Esophagus mucosa (tissue), 1 donor: ENCODE data around the gene RCC1. TPM values are rescaled to one million over a fixed set of nuclear protein-coding genes. Genes with fewer than 3 reads are reported as not detected.
"Not testable (repeated sequence)": the region's sequence is repeated elsewhere in the genome, so short reads cannot be mapped to it uniquely, and the experiment has no call there.

ENCODE experiments used
- ATAC-seq: fragments of 200-7000 bp; cut with Tn5 transposase; one replicate; pipeline ENCODE4 v1.9.1; 2020
- total RNA-seq: library from RNA; stranded (reverse); gene quantifications from one replicate; pipeline ENCODE4 v1.2.4, GENCODE V29; 2023
- donor health status: DM: yes; HTN: yes; CAD: no.

RCC1 gene, protein sequence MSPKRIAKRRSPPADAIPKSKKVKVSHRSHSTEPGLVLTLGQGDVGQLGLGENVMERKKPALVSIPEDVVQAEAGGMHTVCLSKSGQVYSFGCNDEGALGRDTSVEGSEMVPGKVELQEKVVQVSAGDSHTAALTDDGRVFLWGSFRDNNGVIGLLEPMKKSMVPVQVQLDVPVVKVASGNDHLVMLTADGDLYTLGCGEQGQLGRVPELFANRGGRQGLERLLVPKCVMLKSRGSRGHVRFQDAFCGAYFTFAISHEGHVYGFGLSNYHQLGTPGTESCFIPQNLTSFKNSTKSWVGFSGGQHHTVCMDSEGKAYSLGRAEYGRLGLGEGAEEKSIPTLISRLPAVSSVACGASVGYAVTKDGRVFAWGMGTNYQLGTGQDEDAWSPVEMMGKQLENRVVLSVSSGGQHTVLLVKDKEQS
- 33.3 TPM for total RNA-seq

- peak; percentile 90 for ATAC-seq
These were observed at the start of gene RCC1 for GRCh38 chr1:28505406-28506187. Gene RCC1, plus strand, starts transcription at chr1:28506043. Its CDS starts 23,824 bp downstream, at chr1:28529867.

- peak; percentile 27 for ATAC-seq
These were observed 49.8 kb upstream of the RCC1 start for GRCh38 chr1:28456078-28456477.

- no peak for ATAC-seq
These were observed 48.2 kb upstream of the RCC1 start for GRCh38 chr1:28457678-28458077.

DNA sequence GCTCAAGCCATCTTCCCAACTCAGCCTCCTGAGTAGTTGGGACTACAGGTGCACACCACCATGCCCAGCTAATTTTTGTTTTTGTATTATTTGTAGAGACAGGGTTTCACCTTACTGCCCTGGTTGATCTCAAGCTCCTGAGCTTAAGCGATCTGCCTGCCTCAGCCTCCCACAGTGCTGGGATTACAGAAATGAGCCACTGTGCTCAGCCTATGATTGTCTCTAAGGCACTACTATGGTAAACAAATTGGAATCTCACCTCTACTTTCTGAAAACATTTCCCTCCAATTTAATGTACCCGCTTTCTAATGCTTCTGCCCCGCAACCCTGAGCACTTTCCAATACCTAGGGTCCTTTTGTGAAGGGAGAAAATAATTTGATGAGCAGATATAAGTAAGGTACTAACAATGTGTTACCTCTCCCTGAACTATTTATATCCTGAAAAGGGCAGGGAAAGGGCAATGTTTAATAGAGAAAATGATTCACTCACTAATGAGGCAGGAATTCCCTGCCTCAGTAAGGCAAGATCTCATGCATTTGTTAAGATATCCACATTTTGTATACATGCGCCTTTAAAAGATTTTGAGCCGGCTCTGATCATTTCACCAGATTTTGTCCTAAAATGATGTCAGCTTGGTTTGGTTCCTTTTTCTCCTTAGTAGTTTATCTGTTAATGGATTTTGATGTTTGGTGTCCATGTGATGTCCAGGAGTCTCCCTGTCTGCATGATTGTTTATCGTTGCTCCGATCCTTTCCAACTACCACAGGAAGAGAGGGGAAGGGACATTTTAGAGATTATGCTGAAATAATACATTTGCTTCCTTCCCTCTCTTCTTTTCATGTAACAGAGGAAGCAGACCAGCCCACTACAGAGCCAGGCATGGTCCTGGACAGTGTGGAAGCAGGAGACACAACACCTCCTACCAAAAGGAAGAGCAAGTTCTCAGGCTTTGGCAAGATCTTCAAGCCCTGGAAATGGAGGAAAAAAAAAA is 47.3 kb upstream of the RCC1 start:
- peak; percentile 34 for ATAC-seq

- no peak for ATAC-seq
These were observed 39.5 kb upstream of the RCC1 start for GRCh38 chr1:28466226-28466778.

DNA sequence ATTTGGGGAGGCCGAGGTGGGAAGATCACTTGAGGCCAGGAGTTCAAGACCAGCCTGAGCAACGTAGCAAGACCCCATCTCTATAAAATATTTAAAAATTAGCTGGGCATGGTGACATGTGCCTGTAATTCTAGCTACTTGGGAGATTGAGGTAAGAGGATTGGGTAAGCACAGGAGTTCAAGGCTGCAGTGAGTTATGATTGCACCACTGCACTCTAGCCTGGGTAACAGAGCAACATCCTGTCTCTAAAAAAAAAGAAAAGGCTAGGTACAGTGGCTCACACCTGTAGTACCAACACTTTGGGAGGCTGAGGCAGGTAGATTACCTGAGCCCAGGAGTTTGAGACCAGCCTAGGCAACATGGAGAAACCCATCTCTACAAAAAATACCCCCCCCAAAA is 35.7 kb upstream of the RCC1 start:
- ATAC-seq = no peak

GRCh38 chr1:28479497-28479896 is 26.3 kb upstream of the RCC1 start:
- ATAC-seq = not testable (repeated sequence)

GRCh38 chr1:28480308-28480707 is 25.5 kb upstream of the RCC1 start:
- ATAC-seq = no peak

DNA sequence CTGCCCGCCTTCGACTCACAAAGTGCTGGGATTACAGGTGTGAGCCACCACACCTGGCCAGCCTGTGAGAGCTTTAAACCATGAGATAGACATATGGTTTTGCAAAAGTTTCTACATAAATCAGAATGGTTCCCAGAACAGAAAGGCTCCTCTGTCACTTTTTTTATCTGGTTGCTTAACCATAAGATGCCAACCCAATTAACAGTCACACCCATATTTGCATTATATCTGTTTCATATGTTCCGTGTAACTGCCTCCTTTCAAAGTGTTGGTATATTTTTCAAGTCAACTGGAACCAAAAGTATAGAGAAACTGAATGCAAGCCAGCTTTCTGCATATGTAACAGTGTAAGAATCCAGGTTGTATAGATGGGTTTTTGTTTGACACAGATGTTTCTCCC is 23.7 kb upstream of the RCC1 start:
- ATAC-seq = peak; percentile 50

- ATAC-seq = peak; percentile 74
These were observed 23.1 kb upstream of the RCC1 start for GRCh38 chr1:28482702-28483101.

GRCh38 chr1:28494737-28495136 is 11.1 kb upstream of the RCC1 start:
- ATAC-seq = no peak

DNA sequence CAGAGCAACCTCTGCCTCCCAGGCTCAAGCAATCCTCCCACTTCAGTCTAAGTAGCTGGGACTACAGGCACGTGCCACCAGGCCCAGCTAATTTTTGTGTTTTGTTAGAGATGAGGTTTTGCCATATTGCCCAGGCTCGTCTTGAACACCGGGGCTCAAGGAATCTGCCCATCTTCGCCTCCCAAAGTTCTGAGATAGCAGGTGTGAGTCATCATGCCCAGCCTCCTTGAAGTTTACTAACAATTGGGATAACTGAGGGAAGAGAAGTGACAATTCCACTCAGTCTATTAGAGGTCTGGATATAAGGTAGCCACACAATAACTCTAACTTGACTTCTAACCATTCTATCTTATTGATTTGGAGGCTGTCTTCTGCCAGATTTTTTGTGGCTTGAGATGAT is 6.3 kb upstream of the RCC1 start:
- ATAC-seq = no peak

DNA sequence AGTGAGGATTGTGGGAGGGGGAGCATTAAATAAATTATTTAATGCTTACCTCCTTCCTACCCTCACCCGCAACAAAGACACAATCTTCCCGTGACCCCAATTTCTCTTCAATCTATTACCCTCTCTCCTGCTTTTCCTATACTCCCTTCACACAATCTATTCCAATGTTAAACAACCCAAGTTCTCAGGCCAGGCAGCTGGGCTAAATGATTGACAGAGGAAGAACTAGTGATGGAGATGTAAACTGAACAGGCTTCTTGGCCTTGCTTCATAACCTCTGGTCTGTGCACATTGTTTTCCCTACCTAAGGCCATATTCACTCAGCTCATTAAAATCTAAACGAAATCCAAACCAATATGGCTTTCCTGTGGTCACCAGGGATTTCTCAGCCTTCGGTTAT is 3.9 kb upstream of the RCC1 start:
- ATAC-seq = no peak

- no peak for ATAC-seq
These were observed 2.7 kb upstream of the RCC1 start for GRCh38 chr1:28503117-28503516.

- no peak for ATAC-seq
These were observed 1.0 kb downstream of the RCC1 start for GRCh38 chr1:28506907-28507246.

DNA sequence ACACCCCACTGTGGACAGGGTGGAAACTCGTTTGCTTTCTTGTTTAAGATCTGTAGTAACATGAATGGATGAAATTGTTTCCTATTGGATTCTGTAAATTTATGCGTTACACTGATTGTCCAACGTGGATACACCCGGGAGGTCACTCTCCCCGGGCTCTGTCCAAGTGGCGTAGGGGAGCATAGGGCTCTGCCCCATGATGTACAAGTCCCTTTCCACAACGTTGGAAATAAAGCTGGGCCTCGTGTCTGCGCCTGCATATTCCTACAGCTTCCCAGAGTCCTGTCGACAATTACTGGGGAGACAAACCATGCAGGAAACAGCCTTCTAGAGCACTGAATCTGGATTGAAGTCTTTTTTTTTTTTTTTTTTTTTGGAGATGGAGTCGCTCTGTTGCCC is 1.4 kb downstream of the RCC1 start:
- no peak for ATAC-seq

- ATAC-seq = no peak
These were observed 2.0 kb downstream of the RCC1 start for GRCh38 chr1:28507646-28508434.

GRCh38 chr1:28508435-28508754 is 2.6 kb downstream of the RCC1 start:
- no peak for ATAC-seq

DNA sequence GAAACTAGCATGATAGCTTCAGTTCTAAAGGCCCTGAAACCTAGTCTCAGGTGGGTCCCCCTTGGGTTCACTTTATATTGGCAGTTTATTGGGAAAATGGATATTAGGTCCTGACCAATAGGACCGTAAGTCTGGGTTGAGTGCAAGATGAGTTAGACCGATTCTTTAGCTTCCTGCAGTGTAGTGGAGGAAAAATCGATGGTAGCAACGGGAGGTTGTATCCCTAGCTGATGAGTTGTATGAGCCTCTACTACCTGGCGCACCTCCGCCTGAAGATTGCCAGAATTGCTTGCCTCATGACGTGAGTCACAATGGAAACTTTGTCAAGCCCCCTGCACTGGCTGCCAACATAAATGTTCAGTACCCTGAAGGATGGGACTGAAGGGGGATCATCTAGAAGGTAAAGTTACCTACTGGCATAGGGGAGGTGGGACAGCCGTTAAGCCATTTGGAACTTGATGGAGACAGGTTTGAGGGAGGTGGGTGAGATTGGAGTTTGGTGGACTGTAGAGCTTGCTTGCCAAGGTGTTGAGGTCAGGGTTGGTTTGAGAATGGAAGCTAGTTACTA is 3.9 kb downstream of the RCC1 start:
- no peak for ATAC-seq

- no peak for ATAC-seq
These were observed 4.6 kb downstream of the RCC1 start for GRCh38 chr1:28510273-28510969.

DNA sequence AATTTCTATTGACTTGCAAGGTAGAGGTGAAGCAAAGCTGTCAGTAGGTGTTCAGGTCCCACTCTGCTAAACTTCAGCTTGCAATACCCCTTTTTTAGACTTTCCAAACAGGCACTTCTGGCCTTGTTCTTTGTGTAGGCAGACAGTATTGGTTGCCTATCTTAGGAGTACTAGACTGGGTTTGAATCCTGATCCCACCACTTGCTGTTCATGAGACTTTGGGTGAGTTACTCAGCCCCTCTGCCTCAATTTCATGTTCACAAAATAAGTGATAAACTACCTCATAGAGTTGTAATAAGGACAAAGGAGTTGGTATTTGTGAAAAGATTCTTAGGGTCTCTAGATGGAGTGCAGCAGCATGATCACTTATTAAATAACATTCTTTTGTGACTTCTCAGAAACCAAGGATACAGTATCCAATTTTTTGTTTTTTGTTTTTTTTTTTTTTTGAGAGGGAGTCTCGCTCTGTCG is 5.2 kb downstream of the RCC1 start:
- no peak for ATAC-seq
